ENCODE data around the gene GPR78.
"Not testable (repeated sequence)": the region's sequence is repeated elsewhere in the genome, so short reads cannot be mapped to it uniquely, and the experiment has no call there.

Gene GPR78

DNA sequence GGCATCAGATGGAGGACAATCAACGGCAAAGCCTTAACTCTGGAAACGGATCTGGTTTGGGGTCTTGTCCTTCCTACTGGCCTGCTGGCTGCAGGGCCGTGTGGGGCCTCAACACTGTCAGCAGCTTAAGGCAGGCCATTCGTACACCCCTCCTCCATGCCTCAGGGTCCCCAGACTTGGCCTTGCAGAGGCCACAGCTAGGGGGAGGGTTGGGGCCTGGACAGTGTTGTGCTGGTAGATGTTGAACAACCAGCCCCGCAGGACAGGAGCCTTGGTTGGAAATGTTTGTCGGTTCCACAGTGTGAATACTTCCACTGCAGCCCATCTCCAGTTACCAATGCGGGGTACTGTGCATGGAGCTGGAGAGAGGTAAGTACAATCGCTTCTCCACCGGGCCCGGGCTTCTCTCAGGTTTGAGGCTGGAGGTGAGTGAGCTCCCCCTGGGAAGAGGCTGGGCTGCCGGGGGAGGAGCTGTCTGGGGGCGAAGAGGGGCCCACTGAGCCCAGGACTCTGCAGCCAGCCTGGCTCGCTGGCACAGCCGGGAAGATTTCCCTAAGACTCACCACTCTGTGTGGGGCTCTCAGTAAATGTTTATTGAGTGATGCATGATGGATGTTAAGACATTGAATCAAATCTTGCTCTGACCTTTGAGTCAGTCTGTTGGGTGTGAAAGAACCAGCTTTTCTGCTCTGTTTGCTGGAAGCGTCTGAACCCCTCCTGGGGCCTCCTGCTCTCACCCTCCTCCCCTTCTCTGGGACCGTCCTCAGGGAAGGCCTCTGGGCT is 19.7 kb upstream of the GPR78 start:
- no peak for DNase-seq
- TF ChIP-seq POLR2A (IDR thresholded peaks at IDR 0.05; ENCODE audit: low read length) (no peak), GATA1 (IDR thresholded peaks at IDR 0.05; ENCODE audit: low read depth, low read length) (no peak)

DNA sequence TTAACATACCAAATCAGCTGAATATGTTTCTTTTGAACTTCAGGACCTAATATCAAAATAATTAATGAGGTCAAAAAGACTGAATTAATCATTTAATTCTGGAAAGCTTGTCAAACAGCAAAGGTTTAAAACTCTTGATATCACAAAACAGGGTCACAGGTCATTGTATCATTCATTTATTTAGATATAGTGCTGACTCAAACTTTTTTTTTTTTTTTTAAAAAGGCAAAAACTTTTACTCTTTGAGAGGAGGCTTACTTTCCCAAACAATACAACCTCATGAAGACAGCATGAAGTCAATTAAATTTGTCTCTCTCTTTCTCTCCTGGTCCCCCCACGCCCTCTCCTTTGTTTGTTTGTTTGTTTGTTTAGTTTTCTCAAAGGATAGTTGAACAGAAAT is 15.6 kb upstream of the GPR78 start:
- TF ChIP-seq POLR2A (IDR thresholded peaks at IDR 0.05; ENCODE audit: low read length): no peak
- no peak for TF ChIP-seq GATA1 (IDR thresholded peaks at IDR 0.05; ENCODE audit: low read depth, low read length)
- DNase-seq: no peak

DNA sequence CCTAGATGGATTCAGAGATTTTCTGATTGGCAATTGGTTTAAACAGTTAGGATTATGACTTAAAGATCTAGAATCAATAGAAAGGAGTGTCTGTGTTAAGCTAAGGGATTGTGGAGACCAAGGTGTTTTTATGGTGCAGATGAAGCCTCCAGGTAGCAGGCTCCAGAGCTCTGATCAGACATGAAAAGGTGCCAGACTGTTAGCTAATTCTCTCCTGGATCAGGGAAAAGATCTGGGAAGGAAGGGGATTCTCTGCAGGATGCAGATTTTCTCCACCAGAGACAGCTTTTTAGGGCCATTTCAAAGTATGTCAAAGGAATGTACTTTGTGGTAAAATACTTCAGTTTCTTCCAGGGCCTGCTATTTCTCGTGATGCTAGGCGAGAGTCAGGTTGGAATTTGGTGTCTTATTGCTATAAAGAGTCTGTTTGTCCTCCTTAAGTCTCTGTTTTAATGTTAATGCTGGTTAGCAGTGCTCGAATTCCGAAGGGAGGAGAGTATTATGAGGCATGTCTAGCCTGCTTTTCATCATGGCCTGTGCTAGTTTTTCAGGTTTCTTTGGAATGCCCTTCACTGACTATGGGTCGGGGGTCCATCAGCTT is 12.0 kb upstream of the GPR78 start:
- TF ChIP-seq GATA1 (IDR thresholded peaks at IDR 0.05; ENCODE audit: low read depth, low read length) (no peak), POLR2A (IDR thresholded peaks at IDR 0.05; ENCODE audit: low read length) (no peak)
- DNase-seq: no peak

DNA sequence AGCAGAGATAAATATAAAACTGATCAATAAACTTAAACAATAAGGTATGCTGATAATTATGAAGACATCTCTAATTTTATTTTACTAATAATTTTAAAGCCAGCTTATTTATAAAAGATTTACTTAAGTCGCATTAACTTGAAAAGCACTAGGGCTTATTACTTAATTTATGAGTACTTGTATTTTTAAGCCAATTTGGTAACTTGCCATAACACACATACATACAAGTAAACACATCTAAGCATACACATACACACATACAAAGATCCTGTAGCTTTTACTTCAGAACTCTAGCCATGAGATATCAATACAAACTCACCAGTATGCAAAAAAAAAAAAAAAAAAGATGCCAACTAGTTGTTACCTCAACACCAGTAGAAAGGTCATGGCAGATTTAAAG is 10.0 kb upstream of the GPR78 start:
- no peak for DNase-seq
- no peak for TF ChIP-seq GATA1 (IDR thresholded peaks at IDR 0.05; ENCODE audit: low read depth, low read length)
- no peak for TF ChIP-seq POLR2A (IDR thresholded peaks at IDR 0.05; ENCODE audit: low read length)

DNA sequence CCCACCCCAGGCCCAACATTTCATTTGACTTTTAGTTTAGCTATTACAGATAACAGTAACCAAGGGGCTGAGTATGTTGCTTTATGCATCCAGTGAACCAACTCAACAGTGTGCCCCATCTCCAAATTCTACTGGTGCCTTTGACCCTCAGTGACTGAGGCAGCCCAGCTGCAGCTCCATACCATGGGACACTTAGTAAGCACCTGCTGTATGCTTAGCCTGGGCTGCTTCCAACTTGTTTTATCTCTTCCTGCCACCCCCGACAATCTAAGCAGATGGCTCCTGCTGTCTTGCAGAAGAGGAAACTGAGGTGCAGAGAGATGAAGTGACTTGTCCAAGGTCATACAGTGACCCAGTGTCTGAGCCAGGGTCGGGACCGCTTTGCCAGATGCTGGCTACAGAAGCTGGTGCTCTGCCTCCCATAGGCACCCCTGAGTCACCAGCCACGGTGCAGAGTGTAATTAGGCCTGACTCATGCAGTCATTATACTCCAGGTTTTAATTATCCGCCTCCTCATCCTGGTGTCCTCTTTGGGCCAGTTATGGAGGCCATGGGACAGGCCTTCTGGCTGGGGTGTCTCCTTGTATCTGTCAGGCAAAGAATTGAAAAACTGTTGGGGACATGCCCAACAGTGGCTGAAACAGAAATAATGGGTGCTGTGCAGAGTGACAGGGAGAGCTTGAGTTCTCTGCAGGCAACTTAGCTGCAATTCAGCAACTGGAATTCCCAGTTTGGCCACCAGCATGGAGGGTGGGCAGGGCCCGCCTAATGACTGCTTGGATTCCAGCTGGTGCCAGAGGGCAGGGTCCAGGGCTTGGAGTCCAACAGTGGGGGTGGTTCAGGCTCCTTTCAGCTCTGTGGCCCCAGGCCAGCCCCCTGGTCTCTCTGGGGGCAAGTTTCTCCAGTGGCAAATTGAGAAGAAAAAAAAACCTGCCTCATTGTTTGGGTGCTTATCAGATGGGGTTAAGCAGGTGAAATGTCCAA is 8.2 kb upstream of the GPR78 start:
- no peak for DNase-seq
- TF ChIP-seq POLR2A (IDR thresholded peaks at IDR 0.05; ENCODE audit: low read length) (no peak), GATA1 (IDR thresholded peaks at IDR 0.05; ENCODE audit: low read depth, low read length) (no peak)

DNA sequence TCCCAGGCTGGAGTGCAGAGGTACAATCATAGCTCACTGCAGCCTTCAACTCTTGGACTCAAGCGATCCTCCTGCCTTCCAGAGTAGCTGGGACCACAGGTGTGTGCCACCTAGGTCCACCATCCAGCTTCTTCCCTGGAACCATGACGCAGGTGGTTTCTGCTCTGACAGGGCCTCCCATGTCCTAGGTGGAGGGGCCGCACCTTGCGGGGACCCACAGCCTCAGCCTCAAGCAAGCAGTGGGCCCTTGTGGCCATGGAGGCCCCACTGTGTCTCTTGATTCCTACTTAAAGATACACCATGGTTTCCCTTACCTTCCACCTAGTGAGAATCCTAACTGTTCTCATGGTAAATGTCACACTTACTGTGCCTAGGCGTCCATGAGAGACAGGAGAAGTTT is 6.9 kb upstream of the GPR78 start:
- TF ChIP-seq POLR2A (IDR thresholded peaks at IDR 0.05; ENCODE audit: low read length) (no peak), GATA1 (IDR thresholded peaks at IDR 0.05; ENCODE audit: low read depth, low read length) (no peak)
- no peak for DNase-seq

DNA sequence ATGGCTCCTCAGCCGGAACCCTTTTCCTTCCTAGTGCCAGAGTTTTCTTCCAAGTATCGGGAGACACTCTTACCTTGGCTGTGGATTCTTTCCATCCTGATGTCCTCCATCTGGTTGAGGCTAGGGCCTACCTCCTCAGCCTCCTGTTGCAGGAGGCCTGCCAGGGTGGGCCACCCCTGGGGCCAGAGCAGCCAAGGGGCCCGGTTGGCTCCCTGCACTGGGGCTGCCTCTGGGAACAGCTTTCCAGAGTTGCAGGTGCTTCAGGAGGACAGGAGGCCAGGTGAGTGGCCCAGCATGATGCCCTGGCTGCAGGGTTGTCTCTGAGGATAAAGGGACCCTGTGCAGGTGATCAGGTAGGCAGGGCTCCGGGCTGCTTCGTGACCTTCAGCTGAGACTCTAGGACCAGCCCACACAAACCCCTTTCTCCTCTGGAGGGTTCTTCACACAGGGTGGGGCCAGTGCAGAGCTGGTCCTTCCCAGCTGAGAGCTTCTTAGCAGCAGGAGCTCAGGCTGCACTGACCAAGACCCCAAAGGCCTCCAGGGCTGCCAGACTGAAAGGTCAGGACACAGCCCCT is 5.3 kb upstream of the GPR78 start:
- TF ChIP-seq POLR2A (IDR thresholded peaks at IDR 0.05; ENCODE audit: low read length) (no peak), GATA1 (IDR thresholded peaks at IDR 0.05; ENCODE audit: low read depth, low read length) (no peak)
- DNase-seq: no peak

DNA sequence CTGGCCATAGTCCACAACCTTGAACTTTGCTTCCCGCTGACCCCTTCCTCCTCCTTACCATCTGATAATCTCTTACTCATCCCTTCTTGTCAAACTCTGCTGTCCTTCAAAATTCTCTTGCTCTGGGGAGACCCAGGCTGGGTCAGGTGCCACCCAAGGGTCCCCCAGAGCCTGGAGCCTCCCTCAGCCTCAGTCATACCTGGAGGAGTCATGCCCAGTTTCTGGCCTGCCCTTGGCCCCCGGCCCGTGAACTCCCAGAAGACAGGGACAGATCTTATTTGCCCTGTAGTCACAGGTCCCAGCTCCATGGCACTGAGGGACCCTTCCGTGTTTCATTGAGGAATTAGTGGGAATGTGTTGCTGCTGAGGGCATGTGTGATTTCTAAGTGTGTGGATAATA is 4.7 kb upstream of the GPR78 start:
- TF ChIP-seq POLR2A (IDR thresholded peaks at IDR 0.05; ENCODE audit: low read length): no peak
- no peak for TF ChIP-seq GATA1 (IDR thresholded peaks at IDR 0.05; ENCODE audit: low read depth, low read length)
- DNase-seq: no peak

DNA sequence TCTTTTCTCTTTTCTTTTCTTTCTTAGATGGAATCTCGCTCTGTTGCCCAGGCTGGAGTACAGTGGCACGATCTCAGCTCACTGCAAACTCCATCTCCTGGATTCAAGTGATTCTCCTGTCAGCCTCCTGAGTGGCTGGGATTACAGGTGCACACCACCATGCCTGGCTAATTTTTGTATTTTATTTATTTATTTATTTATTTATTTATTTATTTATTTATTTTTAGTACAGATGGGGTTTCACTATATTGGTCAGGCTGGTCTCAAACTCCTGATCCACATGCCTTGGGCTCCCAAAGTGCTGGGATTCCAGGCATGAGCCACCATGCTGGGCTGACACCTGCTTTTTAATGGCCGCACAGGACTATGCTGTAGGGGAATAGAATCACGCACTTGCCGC is 3.6 kb upstream of the GPR78 start:
- DNase-seq: not testable (repeated sequence)

DNA sequence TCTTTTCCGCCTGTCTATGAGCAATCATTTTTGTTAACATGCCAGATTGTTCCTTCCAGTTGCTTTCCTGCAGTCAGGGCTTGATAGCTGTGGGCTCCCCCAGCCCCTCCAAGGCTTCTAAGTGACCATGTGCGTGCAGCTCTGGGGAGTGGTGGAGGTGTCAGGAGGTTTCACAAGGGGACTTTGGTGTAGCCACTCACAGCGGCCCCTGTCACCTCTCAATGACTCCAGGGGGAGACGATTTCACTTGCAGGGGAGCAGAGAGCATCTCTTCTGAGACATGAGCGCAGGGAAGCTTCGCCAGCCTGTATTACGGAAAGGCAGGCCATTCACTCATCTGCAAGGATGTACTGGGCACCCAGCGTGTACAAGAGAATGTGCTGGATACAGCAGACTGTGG is 3.1 kb upstream of the GPR78 start:
- no peak for DNase-seq
- TF ChIP-seq POLR2A (IDR thresholded peaks at IDR 0.05; ENCODE audit: low read length) (no peak), GATA1 (IDR thresholded peaks at IDR 0.05; ENCODE audit: low read depth, low read length) (no peak)

DNA sequence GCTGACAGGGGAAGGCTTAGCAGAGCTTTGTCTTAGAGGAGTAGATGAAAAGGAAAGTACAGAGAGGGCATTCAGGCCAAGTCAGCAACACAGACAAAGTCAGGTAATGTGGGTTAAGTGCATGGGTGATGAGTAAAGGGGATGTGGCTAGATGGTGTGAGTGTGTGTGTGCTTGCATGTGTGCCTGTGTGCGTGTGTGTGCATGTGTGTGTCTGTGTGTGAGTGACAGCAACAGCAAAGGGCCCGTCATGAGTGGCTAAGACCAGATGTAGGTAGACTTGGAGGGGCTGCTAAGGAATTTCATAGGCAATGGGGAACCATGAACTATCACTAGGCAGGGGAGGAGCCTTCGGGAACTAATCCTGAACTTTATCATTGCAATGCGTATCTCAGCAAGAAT is 2.2 kb upstream of the GPR78 start:
- DNase-seq: no peak
- TF ChIP-seq GATA1 (IDR thresholded peaks at IDR 0.05; ENCODE audit: low read depth, low read length) (no peak), POLR2A (IDR thresholded peaks at IDR 0.05; ENCODE audit: low read length) (no peak)

DNA sequence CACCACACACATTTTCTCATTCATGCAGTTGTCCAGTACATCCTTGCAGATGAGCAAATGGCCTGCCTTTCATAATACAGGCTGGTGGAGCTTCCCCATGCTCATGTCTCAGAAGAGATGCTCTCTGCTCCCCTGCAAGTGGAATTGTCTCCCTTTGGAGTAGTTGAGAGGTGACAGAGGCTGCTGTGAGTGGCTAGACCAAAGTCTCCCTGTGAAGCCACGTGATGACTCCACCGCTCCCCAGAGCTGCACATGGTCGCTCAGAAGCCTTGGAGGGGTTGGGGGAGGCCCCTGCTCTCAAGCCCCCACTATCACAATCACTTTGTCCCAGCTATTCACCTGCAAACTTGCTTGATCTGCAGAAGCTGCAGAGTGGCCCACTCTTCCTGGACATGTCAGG is 1.5 kb upstream of the GPR78 start:
- no peak for DNase-seq
- TF ChIP-seq GATA1 (IDR thresholded peaks at IDR 0.05; ENCODE audit: low read depth, low read length) (no peak), POLR2A (IDR thresholded peaks at IDR 0.05; ENCODE audit: low read length) (no peak)

DNA sequence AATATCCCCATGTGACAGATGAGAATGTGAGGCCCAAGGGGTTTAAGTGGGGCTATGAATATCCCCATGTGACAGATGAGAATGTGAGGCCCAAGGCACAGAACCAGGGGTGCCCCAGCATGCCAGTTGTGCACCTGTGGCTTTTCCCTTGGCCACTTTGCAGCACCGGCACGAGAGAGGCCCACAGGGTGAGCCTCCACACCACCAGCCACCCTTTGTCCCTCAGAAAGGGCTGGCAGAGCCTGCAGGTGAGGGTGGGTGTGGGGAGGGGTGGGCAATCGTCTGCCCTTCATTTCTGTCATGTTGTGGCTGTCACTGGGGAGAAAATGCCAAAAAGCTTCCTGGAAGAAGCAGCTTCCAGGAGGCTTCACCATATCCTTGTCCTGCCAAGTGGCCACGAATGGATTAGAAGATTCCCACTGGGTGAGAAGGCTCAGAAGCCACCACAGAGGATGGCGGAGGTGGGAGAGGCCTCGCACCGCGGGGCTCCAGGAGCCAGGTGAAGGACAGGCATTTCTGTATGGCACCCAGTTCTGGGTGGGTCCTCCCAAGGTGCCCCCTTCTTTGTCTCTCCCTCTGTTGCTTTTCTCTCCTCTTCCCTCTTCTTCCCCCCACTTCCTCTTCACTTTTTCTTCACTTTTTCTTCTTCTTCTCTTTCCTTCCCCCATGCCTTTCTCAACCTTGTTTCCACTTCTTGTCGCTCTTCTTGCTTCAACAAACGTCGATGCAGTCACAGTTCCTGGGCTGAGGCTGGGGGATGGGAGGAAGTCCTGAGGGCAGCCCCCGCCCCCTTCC is 469 bp upstream of the GPR78 start:
- no peak for DNase-seq
- TF ChIP-seq GATA1 (IDR thresholded peaks at IDR 0.05; ENCODE audit: low read depth, low read length) (no peak), POLR2A (IDR thresholded peaks at IDR 0.05; ENCODE audit: low read length) (no peak)
